IMR-90 (cell line): ENCODE measurements around the gene CMSS1. TPM values are rescaled to one million over a fixed set of nuclear protein-coding genes. Genes with fewer than 3 reads are reported as not detected.
A peak's percentile ranks its signal among the peaks of the same experiment; 100 is the strongest.

Source experiments
- ATAC-seq: fragments of 200-7000 bp; cut with Tn5 transposase; 2 replicates; pipeline ENCODE4 v1.9.1; 2020; ENCODE audit warnings: low read depth, mild to moderate bottlenecking, moderate library complexity
- BruUV-seq: library from RNA; stranded (reverse); fragments of 400-500 nt; replicated peaks from 2 replicates; lab custom pipeline; 2021; lab: Mats Ljungman, UMichigan
- CTCF ChIA-PET: fragments of 300-600 bp; formaldehyde crosslinking; extraction: SDS; loops from one replicate; lab custom pipeline; 2021; ENCODE audit warnings: antibody characterized with exemption; lab: Yijun Ruan, JAX
- POLR2A ChIA-PET: fragments of 300-600 bp; sonication (Branson Sonifier 250); formaldehyde crosslinking; loops from one replicate; lab custom pipeline; 2022; ENCODE audit warnings: antibody characterized with exemption; ENCODE audit not compliant: unreplicated experiment; lab: Charles Lee
- DNase-seq: peaks from one replicate; pipeline ENCODE4 v3.0.0; 2013
- H2AFZ ChIP-seq: replicated peaks from 2 replicates; pipeline ENCODE3; 2013; ENCODE audit warnings: low read length, mild to moderate bottlenecking; ENCODE audit not compliant: poor library complexity
- H2AK5ac ChIP-seq: 2 replicates; pipeline ENCODE4 v1.6.1; 2013; ENCODE audit warnings: low read depth, low read length, inconsistent platforms
- H2AK9ac ChIP-seq: replicated peaks from 2 replicates; pipeline ENCODE3; 2013; ENCODE audit warnings: mild to moderate bottlenecking, low read depth, low read length, moderate library complexity; ENCODE audit not compliant: poor library complexity
- H2BK120ac ChIP-seq: 2 replicates; pipeline ENCODE4 v1.6.1; 2013; ENCODE audit warnings: low read depth, low read length, inconsistent platforms
- H2BK15ac ChIP-seq: 3 replicates; pipeline ENCODE4 v1.6.1; 2013; ENCODE audit warnings: low read depth, low read length, inconsistent platforms
- H2BK20ac ChIP-seq: 2 replicates; pipeline ENCODE4 v1.6.1; 2013; ENCODE audit warnings: low read depth, mild to moderate bottlenecking, inconsistent platforms, low read length, moderate library complexity
- H2BK5ac ChIP-seq: 2 replicates; pipeline ENCODE4 v1.6.1; 2013; ENCODE audit warnings: mild to moderate bottlenecking, low read depth, low read length, inconsistent platforms; ENCODE audit not compliant: poor library complexity, severe bottlenecking
- H3K14ac ChIP-seq: replicated peaks from 2 replicates; pipeline ENCODE4 v1.6.1; 2013; ENCODE audit warnings: low read depth, low read length, inconsistent platforms
- H3K18ac ChIP-seq: 2 replicates; pipeline ENCODE4 v1.6.1; 2013; ENCODE audit warnings: low read depth, low read length, control low read depth
- H3K23ac ChIP-seq: 2 replicates; pipeline ENCODE4 v1.6.1; 2013; ENCODE audit warnings: low read depth, low read length, inconsistent platforms
- H3K27ac ChIP-seq: 2 replicates; pipeline ENCODE4 v1.5.1; 2013; ENCODE audit warnings: mild to moderate bottlenecking, control low read depth, low read length; ENCODE audit not compliant: insufficient read depth
- H3K27me3 ChIP-seq: 2 replicates; pipeline ENCODE4 v1.6.1; 2013; ENCODE audit warnings: low read length; ENCODE audit not compliant: control insufficient read depth, insufficient read depth
- H3K36me3 ChIP-seq: 2 replicates; pipeline ENCODE4 v1.6.1; 2013; ENCODE audit warnings: low read length, mixed read lengths; ENCODE audit not compliant: control insufficient read depth, insufficient read depth
- H3K4ac ChIP-seq: 2 replicates; pipeline ENCODE4 v1.6.1; 2013; ENCODE audit warnings: low read depth, low read length, inconsistent platforms
- H3K4me1 ChIP-seq: 2 replicates; pipeline ENCODE4 v1.6.1; 2013; ENCODE audit warnings: low read length, mixed read lengths; ENCODE audit not compliant: control insufficient read depth, insufficient read depth
- H3K4me2 ChIP-seq: 2 replicates; pipeline ENCODE4 v1.6.1; 2013; ENCODE audit warnings: low read depth, mild to moderate bottlenecking, control low read depth, low read length, moderate library complexity
- H3K4me3 ChIP-seq: 2 replicates; pipeline ENCODE4 v1.5.1; 2013; ENCODE audit warnings: low read depth, mild to moderate bottlenecking, control low read depth, low read length, moderate library complexity; ENCODE audit not compliant: insufficient read depth
- H3K56ac ChIP-seq: 2 replicates; pipeline ENCODE4 v1.6.1; 2013; ENCODE audit warnings: low read length, inconsistent platforms; ENCODE audit not compliant: insufficient read depth; ENCODE audit errors: extremely low read depth
- H3K79me1 ChIP-seq, 2 experiments: 2 replicates each; pipeline ENCODE4 v1.6.1; 2013; ENCODE audit warnings: low read length in 2 of 2, inconsistent platforms in 1 of 2, low read depth in 1 of 2
- H3K9ac ChIP-seq: 2 replicates; pipeline ENCODE4 v1.6.1; 2013; ENCODE audit warnings: low read depth, low read length, control low read depth
- H3K9me1 ChIP-seq: 2 replicates; pipeline ENCODE4 v1.6.1; 2013; ENCODE audit warnings: low read length, inconsistent platforms; ENCODE audit not compliant: insufficient read depth
- H3K9me3 ChIP-seq: 2 replicates; pipeline ENCODE4 v1.6.1; 2013; ENCODE audit warnings: low read length; ENCODE audit not compliant: control insufficient read depth, insufficient read depth
- H4K20me1 ChIP-seq: 2 replicates; pipeline ENCODE4 v1.6.1; 2013; ENCODE audit warnings: low read length, inconsistent platforms; ENCODE audit not compliant: insufficient read depth
- H4K5ac ChIP-seq: 2 replicates; pipeline ENCODE4 v1.6.1; 2013; ENCODE audit warnings: mild to moderate bottlenecking, low read depth, low read length, control low read depth
- H4K8ac ChIP-seq, 2 experiments: 2 replicates each; pipeline ENCODE4 v1.6.1; 2013; ENCODE audit warnings: low read depth in 2 of 2, low read length in 2 of 2, control low read depth in 1 of 2, inconsistent platforms in 1 of 2
- H4K91ac ChIP-seq: 2 replicates; pipeline ENCODE4 v1.6.1; 2013; ENCODE audit warnings: low read depth, low read length, inconsistent platforms; ENCODE audit not compliant: insufficient read depth
- CEBPB ChIP-seq: IDR thresholded peaks from 2 replicates; pipeline ENCODE4 v1.6.1; 2012; ENCODE audit warnings: low read depth, low read length, improper control_type of control experiment
- FOS ChIP-seq: fragments of 150-350 bp; IDR thresholded peaks from 2 replicates; pipeline ENCODE4 v1.6.1; 2016; ENCODE audit warnings: low read depth, low read length
- MAFK ChIP-seq: IDR thresholded peaks from 2 replicates; pipeline ENCODE4 v1.6.1; 2012; ENCODE audit warnings: low read depth, low read length, improper control_type of control experiment
- MAZ ChIP-seq: IDR thresholded peaks from 2 replicates; pipeline ENCODE4 v1.6.1; 2012; ENCODE audit warnings: low read depth, mild to moderate bottlenecking, low read length, improper control_type of control experiment, moderate library complexity, borderline replicate concordance
- MXI1 ChIP-seq: IDR thresholded peaks from 2 replicates; pipeline ENCODE4 v1.6.1; 2012; ENCODE audit warnings: low read depth, mild to moderate bottlenecking, low read length, moderate library complexity, borderline replicate concordance
- NFE2L2 ChIP-seq: fragments of 150-350 bp; IDR thresholded peaks from 2 replicates; pipeline ENCODE4 v1.6.1; 2016; ENCODE audit warnings: low read depth, mild to moderate bottlenecking, low read length
- RAD21 ChIP-seq: IDR thresholded peaks from 2 replicates; pipeline ENCODE4 v1.6.1; 2012; ENCODE audit warnings: low read length, improper control_type of control experiment
- RCOR1 ChIP-seq: IDR thresholded peaks from 2 replicates; pipeline ENCODE4 v1.6.1; 2012; ENCODE audit warnings: mild to moderate bottlenecking, low read length, improper control_type of control experiment; ENCODE audit not compliant: insufficient replicate concordance
- RFX5 ChIP-seq: IDR thresholded peaks from 2 replicates; pipeline ENCODE4 v1.8.0; 2012; ENCODE audit warnings: low read depth, mild to moderate bottlenecking, low read length, moderate library complexity
- SMC3 ChIP-seq: fragments of 150-350 bp; IDR thresholded peaks from 2 replicates; pipeline ENCODE4 v1.6.1; 2016; ENCODE audit warnings: low read depth, mild to moderate bottlenecking, antibody characterized with exemption, low read length, moderate library complexity
- dilution Hi-C: fragments of 300-500 bp; cut with HindIII; formaldehyde crosslinking; loops from one replicate; pipeline ENCODE4 v1.14.3; 2018; ENCODE audit warnings: low sequenced_read_pairs; ENCODE audit not compliant: unreplicated experiment
- in situ Hi-C: fragments of 300-500 bp; cut with MboI; formaldehyde crosslinking; loops from 3 replicates; pipeline ENCODE4 v1.14.3; 2019; ENCODE audit warnings: low sequenced_read_pairs, inconsistent platforms, mixed read lengths
- intact Hi-C: fragments of 100-400 bp; cut with micrococcal nuclease; formaldehyde crosslinking; loops from 2 replicates; pipeline ENCODE4 v1.10.0; 2022
- polyA plus RNA-seq, 3 experiments: library from polyadenylated mRNA; depleted of rRNA; stranded (reverse); fragments of >200 nt; gene quantifications; 2 replicates each; pipeline ENCODE4 v1.2.3, GENCODE V29; 2012; ENCODE audit warnings: low replicate concordance in 1 of 3
- total RNA-seq: library from RNA; depleted of rRNA; stranded (reverse); fragments of >200 nt; gene quantifications from 2 replicates; pipeline ENCODE4 v1.2.3, GENCODE V29; 2012
- TF ChIP-seq, protein P1 (sequence below): fragments of 150-350 bp; IDR thresholded peaks from 2 replicates; pipeline ENCODE4 v1.6.1; 2017; ENCODE audit warnings: mild to moderate bottlenecking, antibody characterized with exemption, low read length, low read depth

The CMSS1 gene
- total and polyA plus RNA-seq, 2 of the 4 experiments (the other 2 are of a cell fraction) = 12.5 to 13.6 TPM

DNA sequence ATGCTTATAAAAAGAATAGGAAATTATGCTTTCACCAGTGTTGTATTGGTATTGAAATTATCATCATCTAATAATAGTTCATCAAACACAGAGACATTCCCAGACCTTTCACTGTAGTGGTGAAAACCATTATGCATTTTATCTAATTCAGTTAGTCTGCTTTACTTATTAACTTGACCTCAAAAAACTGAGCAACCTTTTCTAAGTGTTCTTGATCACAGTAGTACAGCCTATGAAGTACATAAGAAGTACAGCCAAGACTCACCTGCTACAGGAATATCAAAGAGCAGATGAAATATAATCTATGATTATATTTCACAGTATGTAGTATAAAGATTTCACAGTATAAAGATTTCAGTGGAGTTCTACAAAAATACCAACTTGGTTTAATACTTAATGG lies 221.4 kb downstream of the CMSS1 start:
- intact Hi-C loops (no loop called here), in situ Hi-C loops (no loop called here), dilution Hi-C loops (no loop called here)
- no peak overlapping the region for H3K14ac ChIP-seq
- no peak overlapping the region for H3K18ac ChIP-seq
- H2BK120ac ChIP-seq = no peak overlapping the region
- peak overlapping the region; percentile 36 for H2BK5ac ChIP-seq
- H3K79me1 ChIP-seq = no peaks in the 10 kb centered on the region; a peak in 1 of 4 replicates
- no peak overlapping the region for H3K4ac ChIP-seq
- no peak overlapping the region for H3K27ac ChIP-seq
- no peak overlapping the region for H4K5ac ChIP-seq
- TF ChIP-seq NFE2L2 (no peak), CEBPB (no peak), MAFK (no peak), MXI1 (no peak), FOS (no peak), RFX5 (no peak), RCOR1 (no peak), MAZ (no peak), SMC3 (no peak), RAD21 (no peak)
- TF ChIP-seq, protein P1, sequence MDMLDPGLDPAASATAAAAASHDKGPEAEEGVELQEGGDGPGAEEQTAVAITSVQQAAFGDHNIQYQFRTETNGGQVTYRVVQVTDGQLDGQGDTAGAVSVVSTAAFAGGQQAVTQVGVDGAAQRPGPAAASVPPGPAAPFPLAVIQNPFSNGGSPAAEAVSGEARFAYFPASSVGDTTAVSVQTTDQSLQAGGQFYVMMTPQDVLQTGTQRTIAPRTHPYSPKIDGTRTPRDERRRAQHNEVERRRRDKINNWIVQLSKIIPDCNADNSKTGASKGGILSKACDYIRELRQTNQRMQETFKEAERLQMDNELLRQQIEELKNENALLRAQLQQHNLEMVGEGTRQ = no peak
- ATAC-seq (no peak), DNase-seq (no peak)
- H2AFZ ChIP-seq = no peak overlapping the region
- no peak overlapping the region for H4K8ac ChIP-seq
- POLR2A ChIA-PET = no interaction called here
- no peak overlapping the region for H2BK20ac ChIP-seq
- no peaks in the 10 kb centered on the region for H3K9me3 ChIP-seq
- no peak overlapping the region for H4K91ac ChIP-seq
- H3K9me1 ChIP-seq = peaks cover 8% of the 10 kb centered on the region
- H3K4me1 ChIP-seq = peaks cover 20% of the 10 kb centered on the region
- BruUV-seq = no TSS peak
- no peak overlapping the region; the same call in 2 of the 3 replicates for H2BK15ac ChIP-seq
- H3K23ac ChIP-seq = no peak overlapping the region
- no peak overlapping the region for H3K4me2 ChIP-seq
- no peak overlapping the region for H3K9ac ChIP-seq
- H3K4me3 ChIP-seq = no peak overlapping the region
- H4K20me1 ChIP-seq = no peaks in the 10 kb centered on the region
- H3K56ac ChIP-seq = no peak overlapping the region
- H2AK5ac ChIP-seq = no peak overlapping the region
- CTCF ChIA-PET = no interaction called here
- H3K36me3 ChIP-seq = no peaks in the 10 kb centered on the region
- no peak overlapping the region for H2AK9ac ChIP-seq
- H3K27me3 ChIP-seq = no peaks in the 10 kb centered on the region
